Osteocyte (in vitro differentiated cells): Measurements from ENCODE around the gene PKNOX2. TPM values are rescaled to one million over a fixed set of nuclear protein-coding genes. Genes with fewer than 3 reads are reported as not detected.

ENCODE experiments used
- DNase-seq: peaks from one replicate; pipeline ENCODE4 v3.0.0; 2021; ENCODE audit warnings: mixed read lengths; ENCODE audit not compliant: unreplicated experiment; ENCODE audit errors: extremely low spot score
- H3K27ac Mint-ChIP-seq: one replicate; pipeline ENCODE4 v1.8.0; 2021; ENCODE audit warnings: mild to moderate bottlenecking, mixed read lengths; ENCODE audit not compliant: unreplicated experiment
- H3K27me3 Mint-ChIP-seq: one replicate; pipeline ENCODE4 v1.8.0; 2021; ENCODE audit warnings: mixed read lengths; ENCODE audit not compliant: unreplicated experiment
- H3K36me3 Mint-ChIP-seq: one replicate; pipeline ENCODE4 v1.8.0; 2021; ENCODE audit warnings: mixed read lengths; ENCODE audit not compliant: unreplicated experiment
- H3K4me1 Mint-ChIP-seq: one replicate; pipeline ENCODE4 v1.8.0; 2021; ENCODE audit warnings: mixed read lengths; ENCODE audit not compliant: unreplicated experiment
- H3K4me3 Mint-ChIP-seq: one replicate; pipeline ENCODE4 v1.8.0; 2021; ENCODE audit warnings: mild to moderate bottlenecking, moderate library complexity, mixed read lengths; ENCODE audit not compliant: unreplicated experiment
- H3K9me3 Mint-ChIP-seq: one replicate; pipeline ENCODE4 v1.8.0; 2021; ENCODE audit warnings: mixed read lengths; ENCODE audit not compliant: unreplicated experiment
- CTCF ChIP-seq: fragments of 200-600 bp; sonication (generic); IDR thresholded peaks from 2 replicates; pipeline ENCODE4 v1.5.0; 2021; ENCODE audit warnings: antibody characterized with exemption, mild to moderate bottlenecking, moderate library complexity
- total RNA-seq: library from RNA; stranded (reverse); gene quantifications from 2 replicates; pipeline ENCODE4 v1.2.1, GENCODE V29; 2021

The PKNOX2 gene
- total RNA-seq, 1 donor from 2014 or later, result 89.3 TPM

DNA sequence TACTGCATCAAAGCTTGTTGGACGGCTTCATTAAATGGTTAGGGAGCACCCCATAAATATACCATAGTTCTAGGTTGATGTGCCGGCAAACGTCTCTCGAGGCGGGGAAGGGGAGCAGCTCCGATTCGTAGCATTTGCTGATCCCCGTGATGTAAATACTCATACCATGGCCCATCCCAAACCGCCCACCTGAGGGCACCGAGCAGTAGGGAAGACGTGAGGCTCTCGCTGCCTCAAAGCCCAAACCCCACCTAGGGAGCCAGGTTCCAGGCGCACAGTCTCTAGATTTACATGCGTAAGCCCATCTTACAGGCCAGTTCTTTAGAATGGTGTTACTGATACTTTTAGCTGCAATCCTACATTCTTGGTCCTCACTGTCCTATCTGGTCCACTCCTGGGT lies 207.5 kb downstream of the PKNOX2 start:
- no peaks in the 10 kb centered on the region for H3K27me3 Mint-ChIP-seq

GRCh38 chr11:125372911-125373310 lies 208.4 kb downstream of the PKNOX2 start:
- TF ChIP-seq CTCF, result no peak
- H3K9me3 Mint-ChIP-seq, result no peaks in the 10 kb centered on the region
- H3K27ac Mint-ChIP-seq, result no peak overlapping the region
- DNase-seq, result no peak
- H3K4me3 Mint-ChIP-seq, result no peak overlapping the region
- H3K4me1 Mint-ChIP-seq, result peaks cover 17% of the 10 kb centered on the region
- peaks cover 51% of the 10 kb centered on the region for H3K36me3 Mint-ChIP-seq
- H3K27me3 Mint-ChIP-seq, result no peaks in the 10 kb centered on the region

More for the DNA sequence above, 207.5 kb downstream of the PKNOX2 start:
- Mint-ChIP-seq H3K36me3 (peaks cover 47% of the 10 kb centered on the region), H3K27ac (no peak overlapping the region), H3K9me3 (no peaks in the 10 kb centered on the region), H3K4me3 (no peak overlapping the region), H3K4me1 (peaks cover 15% of the 10 kb centered on the region)
- DNase-seq, result no peak
- TF ChIP-seq CTCF, result no peak

- no peaks in the 10 kb centered on the region for H3K27me3 Mint-ChIP-seq
- peaks cover 45% of the 10 kb centered on the region for H3K36me3 Mint-ChIP-seq
- no peak overlapping the region for H3K27ac Mint-ChIP-seq
- H3K4me1 Mint-ChIP-seq, result peaks cover 17% of the 10 kb centered on the region
- H3K9me3 Mint-ChIP-seq, result no peaks in the 10 kb centered on the region
- no peak for DNase-seq
- H3K4me3 Mint-ChIP-seq, result no peak overlapping the region
- TF ChIP-seq CTCF, result no peak
Measured at GRCh38 chr11:125373426-125374391, 209.2 kb downstream of the PKNOX2 start.

GRCh38 chr11:125374398-125374797 lies 209.8 kb downstream of the PKNOX2 start:
- Mint-ChIP-seq H3K4me1 (peaks cover 17% of the 10 kb centered on the region), H3K27ac (no peak overlapping the region), H3K27me3 (no peaks in the 10 kb centered on the region), H3K4me3 (no peak overlapping the region), H3K36me3 (peaks cover 46% of the 10 kb centered on the region), H3K9me3 (no peaks in the 10 kb centered on the region)
- no peak for DNase-seq
- TF ChIP-seq CTCF, result no peak

DNA sequence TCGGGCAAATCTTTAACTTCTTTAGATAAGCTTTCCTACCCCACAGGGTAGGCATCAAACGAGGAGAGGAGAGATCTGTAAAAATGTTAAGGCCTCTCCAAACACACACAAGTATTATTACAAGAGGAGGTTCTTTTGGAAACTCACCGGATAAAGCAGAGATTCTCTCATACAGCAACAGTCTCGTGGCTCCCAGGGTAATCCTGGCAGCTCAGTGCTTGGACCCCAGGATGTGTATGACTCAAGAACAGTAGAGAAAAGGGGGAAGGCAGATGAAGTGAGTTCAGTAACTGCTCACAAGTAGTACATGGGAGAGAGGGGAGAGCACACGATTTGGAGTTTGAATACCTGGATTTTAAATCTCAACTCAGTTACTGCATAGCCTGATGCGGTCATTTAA lies 210.6 kb downstream of the PKNOX2 start:
- peaks cover 17% of the 10 kb centered on the region for H3K4me1 Mint-ChIP-seq
- H3K27ac Mint-ChIP-seq, result no peak overlapping the region
- no peak for DNase-seq

More for the DNA sequence above, 210.6 kb downstream of the PKNOX2 start:
- Mint-ChIP-seq H3K27me3 (no peaks in the 10 kb centered on the region), H3K4me3 (no peak overlapping the region), H3K36me3 (peaks cover 43% of the 10 kb centered on the region), H3K9me3 (no peaks in the 10 kb centered on the region)
- no peak for TF ChIP-seq CTCF
